K562 (cell line): ENCODE data around the gene CLCNKA. TPM values are rescaled to one million over a fixed set of nuclear protein-coding genes. Genes with fewer than 3 reads are reported as not detected.

Source experiments
- EHMT2 ChIP-seq: fragments of 450-650 bp; IDR thresholded peaks from 2 replicates; pipeline ENCODE4 v1.6.1; 2018; ENCODE audit warnings: antibody characterized with exemption
- ERF ChIP-seq: fragments of 450-650 bp; formaldehyde crosslinking; IDR thresholded peaks from 2 replicates; pipeline ENCODE4 v1.4.0; 2020; ENCODE audit warnings: mild to moderate bottlenecking, mixed read lengths
- GATAD2B ChIP-seq: fragments of 450-650 bp; IDR thresholded peaks from 2 replicates; pipeline ENCODE4 v1.6.1; 2017; ENCODE audit warnings: mild to moderate bottlenecking, borderline replicate concordance
- HDAC2 ChIP-seq: fragments of 450-650 bp; IDR thresholded peaks from 2 replicates; pipeline ENCODE4 v1.6.1; 2016; ENCODE audit warnings: mild to moderate bottlenecking
- HMGN3 ChIP-seq: IDR thresholded peaks from 2 replicates; pipeline ENCODE4 v1.6.1; 2011; ENCODE audit warnings: borderline replicate concordance, low read depth, mild to moderate bottlenecking, mixed read lengths, low read length; ENCODE audit not compliant: insufficient read length; ENCODE audit errors: extremely low read depth
- MAFG ChIP-seq: fragments of 450-650 bp; conservative IDR thresholded peaks from 2 replicates; pipeline ENCODE4 v1.6.1; 2016; ENCODE audit warnings: missing genetic modification characterization, missing compliant biosample characterization
- MEF2D ChIP-seq: conservative IDR thresholded peaks from 2 replicates; pipeline ENCODE4 v1.6.1; 2016; ENCODE audit warnings: low read depth, missing genetic modification characterization, missing compliant biosample characterization
- MTA3 ChIP-seq: fragments of 450-650 bp; formaldehyde crosslinking; IDR thresholded peaks from 2 replicates; pipeline ENCODE4 v1.6.1; 2017; ENCODE audit warnings: mild to moderate bottlenecking, borderline replicate concordance
- MYC ChIP-seq, 2 experiments: fragments of 250-450 bp in 1 of 2; sonication (Bioruptor Pico) in 1 of 2; IDR thresholded peaks; 2 replicates each; pipeline versions ENCODE4 v1.5.1 to v1.6.1; 2012 to 2021; ENCODE audit warnings: low read depth in 2 of 2, borderline replicate concordance in 1 of 2, improper control_type of control experiment in 1 of 2, low read length in 1 of 2, mild to moderate bottlenecking in 1 of 2, moderate library complexity in 1 of 2
- NBN ChIP-seq: fragments of 450-650 bp; IDR thresholded peaks from 2 replicates; pipeline ENCODE4 v1.6.1; 2016; ENCODE audit warnings: low read depth, mild to moderate bottlenecking
- TEAD4 ChIP-seq, 2 experiments: sonication (generic) in 1 of 2; formaldehyde crosslinking in 1 of 2; IDR thresholded peaks; 2 replicates each; pipeline versions ENCODE4 v1.6.1 to v1.8.0; 2012 to 2022; ENCODE audit warnings: borderline replicate concordance in 1 of 2, inconsistent platforms in 1 of 2, low read length in 1 of 2, mild to moderate bottlenecking in 1 of 2, missing genetic modification reagents in 1 of 2
- WHSC1 ChIP-seq: IDR thresholded peaks from one replicate; pipeline ENCODE4 v1.6.1; 2012; ENCODE audit warnings: low read length, control low read depth, inconsistent platforms
- ZKSCAN1 ChIP-seq: fragments of 150-350 bp; IDR thresholded peaks from 2 replicates; pipeline ENCODE4 v1.6.1; 2016; ENCODE audit warnings: low read depth, low read length
- polyA plus RNA-seq, 8 experiments: library from polyadenylated mRNA; depleted of rRNA in 4 of 8; stranded (reverse) in 5 of 8; unstranded in 3 of 8; fragments of >200 nt; fragmentation: Nextera tagmentation in 2 of 8; fragmentation: Illumina TruSeq in 1 of 8; extraction: Ambion mirVana in 2 of 8; extraction: Trizol in 1 of 8; gene quantifications; 2 replicates each; pipeline versions ENCODE4 v1.2.1 to v1.2.3, GENCODE V29; 2011 to 2014; ENCODE audit warnings: inconsistent platforms in 1 of 8, missing spikeins in 1 of 8
- total RNA-seq, 7 experiments: library from RNA; depleted of rRNA in 6 of 7; stranded (reverse); fragments of >200 nt in 6 of 7; fragmentation: Illumina TruSeq in 2 of 7; extraction: Trizol in 2 of 7; gene quantifications; 2 replicates each; pipeline versions ENCODE4 v1.2.1 to v1.2.3, GENCODE V29; 2011 to 2021; ENCODE audit warnings: low replicate concordance in 1 of 7
- TF ChIP-seq, protein P1 (sequence below), 2 experiments: fragments of 450-650 bp in 1 of 2; sonication (generic) in 1 of 2; formaldehyde crosslinking in 1 of 2; IDR thresholded peaks; 2 replicates each; pipeline versions ENCODE4 v1.7.1 to v1.9.0; 2016 to 2022; ENCODE audit warnings: inconsistent platforms in 1 of 2, mild to moderate bottlenecking in 1 of 2, missing genetic modification reagents in 1 of 2
- TF ChIP-seq, protein P2 (sequence below): fragments of 450-650 bp; conservative IDR thresholded peaks from 2 replicates; pipeline ENCODE4 v1.6.1; 2016; ENCODE audit warnings: missing genetic modification characterization, low read depth, mild to moderate bottlenecking, missing compliant biosample characterization, moderate library complexity

The CLCNKA gene
- total and polyA plus RNA-seq, 9 of the 15 experiments (the other 6 are each of a cell fraction or from before 2014, with no cell fraction given) = 0.03 to 0.37 (median 0.10) TPM; not detected in 3

DNA sequence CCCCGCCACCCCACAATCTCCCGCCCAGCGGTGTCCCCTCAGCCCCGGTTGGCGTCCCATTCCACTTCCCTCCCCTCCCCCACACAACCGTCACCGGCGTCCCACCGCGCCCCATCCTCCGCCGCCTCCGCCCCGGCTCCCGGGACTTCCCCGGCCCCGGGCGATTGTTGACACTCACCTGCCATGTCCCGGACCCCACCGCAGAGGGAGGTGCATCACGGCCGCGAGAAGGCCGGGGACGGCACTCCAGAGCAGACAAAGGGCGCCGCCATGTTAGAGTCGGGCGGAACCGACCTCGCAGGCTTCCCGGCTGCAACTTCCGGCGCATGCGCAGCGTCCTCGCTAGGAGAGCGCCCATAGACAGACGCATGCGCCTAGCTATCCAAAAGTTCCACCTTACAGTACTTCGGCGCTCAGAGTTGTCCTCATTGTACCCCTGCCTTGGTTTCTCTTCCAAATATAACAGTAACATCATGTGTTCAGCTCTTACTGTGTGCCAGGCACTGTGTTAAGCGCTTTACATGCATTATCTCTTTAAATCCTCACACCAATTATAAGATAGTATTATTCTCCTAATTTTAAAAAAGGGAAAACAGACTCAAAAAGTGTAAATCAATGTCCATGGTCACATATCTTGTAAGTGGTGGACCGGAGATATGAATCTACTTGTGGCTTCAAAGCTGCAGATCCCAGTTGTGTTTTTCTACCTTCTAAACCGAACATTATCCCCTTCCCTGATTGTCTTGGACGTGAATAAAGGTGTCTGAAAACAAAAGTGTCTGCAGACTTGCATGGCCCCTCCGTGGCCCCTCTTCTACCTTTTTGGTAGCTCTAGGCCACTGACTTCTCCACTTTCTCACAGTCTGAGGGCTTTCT lies 45.8 kb upstream of the CLCNKA start, which contains the start of gene ZBTB17 (continued):
- TF ChIP-seq, protein P1, sequence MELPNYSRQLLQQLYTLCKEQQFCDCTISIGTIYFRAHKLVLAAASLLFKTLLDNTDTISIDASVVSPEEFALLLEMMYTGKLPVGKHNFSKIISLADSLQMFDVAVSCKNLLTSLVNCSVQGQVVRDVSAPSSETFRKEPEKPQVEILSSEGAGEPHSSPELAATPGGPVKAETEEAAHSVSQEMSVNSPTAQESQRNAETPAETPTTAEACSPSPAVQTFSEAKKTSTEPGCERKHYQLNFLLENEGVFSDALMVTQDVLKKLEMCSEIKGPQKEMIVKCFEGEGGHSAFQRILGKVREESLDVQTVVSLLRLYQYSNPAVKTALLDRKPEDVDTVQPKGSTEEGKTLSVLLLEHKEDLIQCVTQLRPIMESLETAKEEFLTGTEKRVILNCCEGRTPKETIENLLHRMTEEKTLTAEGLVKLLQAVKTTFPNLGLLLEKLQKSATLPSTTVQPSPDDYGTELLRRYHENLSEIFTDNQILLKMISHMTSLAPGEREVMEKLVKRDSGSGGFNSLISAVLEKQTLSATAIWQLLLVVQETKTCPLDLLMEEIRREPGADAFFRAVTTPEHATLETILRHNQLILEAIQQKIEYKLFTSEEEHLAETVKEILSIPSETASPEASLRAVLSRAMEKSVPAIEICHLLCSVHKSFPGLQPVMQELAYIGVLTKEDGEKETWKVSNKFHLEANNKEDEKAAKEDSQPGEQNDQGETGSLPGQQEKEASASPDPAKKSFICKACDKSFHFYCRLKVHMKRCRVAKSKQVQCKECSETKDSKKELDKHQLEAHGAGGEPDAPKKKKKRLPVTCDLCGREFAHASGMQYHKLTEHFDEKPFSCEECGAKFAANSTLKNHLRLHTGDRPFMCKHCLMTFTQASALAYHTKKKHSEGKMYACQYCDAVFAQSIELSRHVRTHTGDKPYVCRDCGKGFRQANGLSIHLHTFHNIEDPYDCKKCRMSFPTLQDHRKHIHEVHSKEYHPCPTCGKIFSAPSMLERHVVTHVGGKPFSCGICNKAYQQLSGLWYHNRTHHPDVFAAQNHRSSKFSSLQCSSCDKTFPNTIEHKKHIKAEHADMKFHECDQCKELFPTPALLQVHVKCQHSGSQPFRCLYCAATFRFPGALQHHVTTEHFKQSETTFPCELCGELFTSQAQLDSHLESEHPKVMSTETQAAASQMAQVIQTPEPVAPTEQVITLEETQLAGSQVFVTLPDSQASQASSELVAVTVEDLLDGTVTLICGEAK (IDR thresholded peaks at IDR 0.05) = peak; percentile 92
- TF ChIP-seq, protein P1 (CRISPR knock-in tag; IDR thresholded peaks at IDR 0.05) = no peak
- TF ChIP-seq GATAD2B (0 out of 2 replicates have a peak, but pooled peaks have one; percentile 7), MEF2D (no peak), MAFG (no peak), WHSC1 (no peak), HDAC2 (peak; percentile 61; the same call in 1 of the 2 replicates), EHMT2 (no peak), HMGN3 (peak; percentile 80), TEAD4 (IDR thresholded peaks at IDR 0.05; ENCODE audit: low read length) (0 out of 2 replicates have a peak, but pooled peaks have one; percentile 11), TEAD4 (CRISPR knock-in tag; IDR thresholded peaks at IDR 0.05; ENCODE audit: borderline replicate concordance) (no peak), NBN (no peak), ZKSCAN1 (peak; percentile 48), MYC (IDR thresholded peaks at IDR 0.05; ENCODE audit: low read depth, low read length) (peak; percentile 36; the same call in 1 of the 2 replicates), MYC (CRISPR knock-in tag; IDR thresholded peaks at IDR 0.05; ENCODE audit: borderline replicate concordance, low read depth) (peak; percentile 74; the same call in 1 of the 2 replicates), ERF (CRISPR knock-in tag) (peak; percentile 50; the same call in 1 of the 2 replicates), MTA3 (0 out of 2 replicates have a peak, but pooled peaks have one; percentile 41)
- TF ChIP-seq, protein P2, sequence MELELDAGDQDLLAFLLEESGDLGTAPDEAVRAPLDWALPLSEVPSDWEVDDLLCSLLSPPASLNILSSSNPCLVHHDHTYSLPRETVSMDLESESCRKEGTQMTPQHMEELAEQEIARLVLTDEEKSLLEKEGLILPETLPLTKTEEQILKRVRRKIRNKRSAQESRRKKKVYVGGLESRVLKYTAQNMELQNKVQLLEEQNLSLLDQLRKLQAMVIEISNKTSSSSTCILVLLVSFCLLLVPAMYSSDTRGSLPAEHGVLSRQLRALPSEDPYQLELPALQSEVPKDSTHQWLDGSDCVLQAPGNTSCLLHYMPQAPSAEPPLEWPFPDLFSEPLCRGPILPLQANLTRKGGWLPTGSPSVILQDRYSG (tag) = no peak; the same call in 1 of the 2 replicates
